PC-3 (cell line): ENCODE data around the gene MAP7. TPM values are rescaled to one million over a fixed set of nuclear protein-coding genes. Genes with fewer than 3 reads are reported as not detected.

Source experiments
- ATAC-seq: fragments of 200-7000 bp; cut with Tn5 transposase; 2 replicates; pipeline ENCODE4 v1.9.1; 2020; ENCODE audit warnings: mild to moderate bottlenecking, moderate library complexity
- BruUV-seq: library from RNA; stranded (reverse); fragments of 400-500 nt; replicated peaks from 2 replicates; lab custom pipeline; 2021; lab: Mats Ljungman, UMichigan
- CTCF ChIA-PET: fragments of 300-600 bp; sonication (Branson Sonifier 250); formaldehyde crosslinking; loops from one replicate; lab custom pipeline; 2022; ENCODE audit warnings: antibody characterized with exemption; lab: Charles Lee
- POLR2A ChIA-PET: fragments of 300-600 bp; sonication (Branson Sonifier 250); formaldehyde crosslinking; loops from one replicate; lab custom pipeline; 2022; ENCODE audit warnings: antibody characterized with exemption; ENCODE audit not compliant: unreplicated experiment; lab: Charles Lee
- DNase-seq: peaks from one replicate; pipeline ENCODE4 v3.0.0-alpha.2; 2015
- H2AFZ ChIP-seq: fragments of 300-600 bp; sonication (generic); 2 replicates; pipeline ENCODE4 v1.6.0; 2016; ENCODE audit warnings: antibody characterized with exemption, low read length
- H3F3A ChIP-seq: fragments of 300-600 bp; sonication (generic); one replicate; pipeline ENCODE4 v1.6.0; 2017; ENCODE audit warnings: antibody characterized with exemption, low read length, control low read depth, mild to moderate bottlenecking; ENCODE audit not compliant: unreplicated experiment
- H3K27ac ChIP-seq: fragments of 300-600 bp; sonication (generic); 2 replicates; pipeline ENCODE4 v1.5.1; 2016; ENCODE audit warnings: mild to moderate bottlenecking, low read length
- H3K27me3 ChIP-seq: fragments of 300-600 bp; sonication (generic); 2 replicates; pipeline ENCODE4 v1.6.1; 2016; ENCODE audit warnings: low read length, mixed read lengths
- H3K36me3 ChIP-seq: fragments of 300-600 bp; sonication (generic); 2 replicates; pipeline ENCODE4 v1.6.1; 2016; ENCODE audit warnings: low read depth, mixed run types, low read length, mixed read lengths
- H3K4me1 ChIP-seq: fragments of 300-600 bp; sonication (generic); 2 replicates; pipeline ENCODE4 v1.5.1; 2016; ENCODE audit warnings: low read length; ENCODE audit not compliant: insufficient read depth
- H3K4me2 ChIP-seq: fragments of 300-600 bp; sonication (generic); 2 replicates; pipeline ENCODE4 v1.6.0; 2016; ENCODE audit warnings: low read length
- H3K4me3 ChIP-seq: fragments of 300-600 bp; sonication (generic); 2 replicates; pipeline ENCODE4 v1.5.1; 2016; ENCODE audit warnings: mild to moderate bottlenecking, low read length, mixed read lengths
- H3K79me2 ChIP-seq: fragments of 300-600 bp; sonication (generic); 2 replicates; pipeline ENCODE4 v1.6.1; 2017; ENCODE audit warnings: low read length, mixed read lengths
- H3K9ac ChIP-seq: fragments of 300-600 bp; sonication (generic); 2 replicates; pipeline ENCODE4 v1.6.0; 2016; ENCODE audit warnings: mild to moderate bottlenecking, low read length
- H3K9me2 ChIP-seq: fragments of 300-600 bp; sonication (generic); replicated peaks from 2 replicates; pipeline ENCODE4 v1.6.1; 2016; ENCODE audit warnings: mixed run types, low read length, mixed read lengths
- H3K9me3 ChIP-seq: fragments of 300-600 bp; sonication (generic); 2 replicates; pipeline ENCODE4 v1.6.1; 2016; ENCODE audit warnings: low read length, mixed read lengths
- H4K20me1 ChIP-seq: fragments of 300-600 bp; sonication (generic); 2 replicates; pipeline ENCODE4 v1.6.1; 2016; ENCODE audit warnings: low read length, mixed read lengths
- EZH2 ChIP-seq: fragments of 300-600 bp; sonication (generic); IDR thresholded peaks from one replicate; pipeline ENCODE4 v1.6.1; 2017; ENCODE audit warnings: antibody characterized with exemption, mild to moderate bottlenecking, low read length; ENCODE audit not compliant: unreplicated experiment
- EZH2phosphoT487 ChIP-seq: fragments of 300-600 bp; sonication (generic); IDR thresholded peaks from 2 replicates; pipeline ENCODE4 v1.6.1; 2018; ENCODE audit warnings: mild to moderate bottlenecking, antibody characterized with exemption, low read length, borderline replicate concordance
- intact Hi-C: fragments of 100-400 bp; cut with micrococcal nuclease; formaldehyde crosslinking; loops from 2 replicates; pipeline ENCODE4 v1.9.0; 2023
- total RNA-seq: library from RNA; depleted of rRNA; stranded (reverse); fragments of >200 nt; gene quantifications from 2 replicates; pipeline ENCODE4 v1.2.3, GENCODE V29; 2014
- TF ChIP-seq, protein P1 (sequence below): fragments of 300-600 bp; sonication (generic); conservative IDR thresholded peaks from 2 replicates; pipeline ENCODE4 v1.5.1; 2017; ENCODE audit warnings: antibody characterized with exemption, low read depth, mild to moderate bottlenecking, low read length

The MAP7 gene
- total RNA-seq, 1 experiment from 2014 or later, result 13.9 TPM

- no peaks in the 10 kb centered on the region for H3K79me2 ChIP-seq
- CTCF ChIA-PET, result no interaction called here
- BruUV-seq, result no TSS peak
- POLR2A ChIA-PET, result no interaction called here
- H3K4me3 ChIP-seq, result no peak overlapping the region
- no peak overlapping the region for H2AFZ ChIP-seq
- no peak overlapping the region for H3K27ac ChIP-seq
- no peak overlapping the region for H3K9ac ChIP-seq
- intact Hi-C loops, result no loop called here
- H3F3A ChIP-seq, result no peaks in the 10 kb centered on the region
- H3K4me2 ChIP-seq, result no peak overlapping the region
- H3K36me3 ChIP-seq, result no peaks in the 10 kb centered on the region
- H4K20me1 ChIP-seq, result no peaks in the 10 kb centered on the region
- H3K4me1 ChIP-seq, result peaks cover 4% of the 10 kb centered on the region; the same call in 1 of the 2 replicates
- no peaks in the 10 kb centered on the region for H3K9me2 ChIP-seq
- no peaks in the 10 kb centered on the region for H3K9me3 ChIP-seq
- ATAC-seq, result no peak
- TF ChIP-seq, protein P1, sequence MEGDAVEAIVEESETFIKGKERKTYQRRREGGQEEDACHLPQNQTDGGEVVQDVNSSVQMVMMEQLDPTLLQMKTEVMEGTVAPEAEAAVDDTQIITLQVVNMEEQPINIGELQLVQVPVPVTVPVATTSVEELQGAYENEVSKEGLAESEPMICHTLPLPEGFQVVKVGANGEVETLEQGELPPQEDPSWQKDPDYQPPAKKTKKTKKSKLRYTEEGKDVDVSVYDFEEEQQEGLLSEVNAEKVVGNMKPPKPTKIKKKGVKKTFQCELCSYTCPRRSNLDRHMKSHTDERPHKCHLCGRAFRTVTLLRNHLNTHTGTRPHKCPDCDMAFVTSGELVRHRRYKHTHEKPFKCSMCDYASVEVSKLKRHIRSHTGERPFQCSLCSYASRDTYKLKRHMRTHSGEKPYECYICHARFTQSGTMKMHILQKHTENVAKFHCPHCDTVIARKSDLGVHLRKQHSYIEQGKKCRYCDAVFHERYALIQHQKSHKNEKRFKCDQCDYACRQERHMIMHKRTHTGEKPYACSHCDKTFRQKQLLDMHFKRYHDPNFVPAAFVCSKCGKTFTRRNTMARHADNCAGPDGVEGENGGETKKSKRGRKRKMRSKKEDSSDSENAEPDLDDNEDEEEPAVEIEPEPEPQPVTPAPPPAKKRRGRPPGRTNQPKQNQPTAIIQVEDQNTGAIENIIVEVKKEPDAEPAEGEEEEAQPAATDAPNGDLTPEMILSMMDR, result no peak
- no peak for TF ChIP-seq EZH2
- no peak for TF ChIP-seq EZH2phosphoT487
- no peak for DNase-seq
- H3K27me3 ChIP-seq, result no peaks in the 10 kb centered on the region
Observed at GRCh38 chr6:136334465-136334846, 215.8 kb downstream of the MAP7 start.

- no peaks in the 10 kb centered on the region for H3K27me3 ChIP-seq
- no peak for DNase-seq
- no peak overlapping the region for H2AFZ ChIP-seq
- ATAC-seq, result no peak
- BruUV-seq, result no TSS peak
- H3K4me3 ChIP-seq, result no peak overlapping the region
- H3K27ac ChIP-seq, result no peak overlapping the region
- CTCF ChIA-PET, result no interaction called here
- POLR2A ChIA-PET, result no interaction called here
- no peaks in the 10 kb centered on the region for H3K79me2 ChIP-seq
- no peaks in the 10 kb centered on the region for H3K9me2 ChIP-seq
- no peaks in the 10 kb centered on the region for H3K36me3 ChIP-seq
- intact Hi-C loops, result no loop called here
- H3K4me1 ChIP-seq, result peaks cover 4% of the 10 kb centered on the region; the same call in 1 of the 2 replicates
- TF ChIP-seq, protein P1, result no peak
- no peak for TF ChIP-seq EZH2phosphoT487
- no peak for TF ChIP-seq EZH2
- H3K4me2 ChIP-seq, result no peak overlapping the region
- H3K9ac ChIP-seq, result no peak overlapping the region
- no peaks in the 10 kb centered on the region for H4K20me1 ChIP-seq
- no peaks in the 10 kb centered on the region for H3K9me3 ChIP-seq
- no peaks in the 10 kb centered on the region for H3F3A ChIP-seq
Observed at GRCh38 chr6:136333824-136334464, 216.3 kb downstream of the MAP7 start.

- Histone ChIP-seq H3K4me3 (no peak overlapping the region), H4K20me1 (no peaks in the 10 kb centered on the region), H3K4me1 (no peaks in the 10 kb centered on the region), H3F3A (no peaks in the 10 kb centered on the region), H3K27me3 (no peaks in the 10 kb centered on the region), H3K27ac (no peak overlapping the region), H2AFZ (no peak overlapping the region), H3K36me3 (no peaks in the 10 kb centered on the region), H3K9me3 (no peaks in the 10 kb centered on the region), H3K9ac (no peak overlapping the region), H3K79me2 (no peaks in the 10 kb centered on the region), H3K4me2 (no peak overlapping the region), H3K9me2 (no peaks in the 10 kb centered on the region)
- intact Hi-C loops, result no loop called here
- ATAC-seq, result no peak
- ChIA-PET POLR2A (no interaction called here), CTCF (no interaction called here)
- TF ChIP-seq, protein P1, result no peak
- TF ChIP-seq EZH2 (no peak), EZH2phosphoT487 (no peak)
- BruUV-seq, result no TSS peak
- DNase-seq, result no peak
Observed at GRCh38 chr6:136331461-136331860, 218.8 kb downstream of the MAP7 start.
